Renal cortex interstitium (tissue), 11 donors: ENCODE data around the gene SELENOP. TPM values are rescaled to one million over a fixed set of nuclear protein-coding genes. Genes with fewer than 3 reads are reported as not detected.
"Not testable (repeated sequence)": the region's sequence is repeated elsewhere in the genome, so short reads cannot be mapped to it uniquely, and the experiment has no call there.

Source experiments
- DNase-seq, 11 donors: peaks; one replicate each; pipeline ENCODE4 v3.0.0-alpha.2; 2013; ENCODE audit warnings: low read depth in 9 of 11, low spot score in 4 of 11; ENCODE audit errors: extremely low read depth in 1 of 11
- polyA plus RNA-seq, 3 donors: library from polyadenylated mRNA; unstranded; fragments of 120-200 nt; gene quantifications; one replicate each; pipeline ENCODE4 v1.2.1, GENCODE V29; 2013; ENCODE audit not compliant: insufficient read length in 3 of 3

Gene SELENOP
- polyA plus RNA-seq, 3 donors, result 402 to 468 (median 466) TPM

DNA sequence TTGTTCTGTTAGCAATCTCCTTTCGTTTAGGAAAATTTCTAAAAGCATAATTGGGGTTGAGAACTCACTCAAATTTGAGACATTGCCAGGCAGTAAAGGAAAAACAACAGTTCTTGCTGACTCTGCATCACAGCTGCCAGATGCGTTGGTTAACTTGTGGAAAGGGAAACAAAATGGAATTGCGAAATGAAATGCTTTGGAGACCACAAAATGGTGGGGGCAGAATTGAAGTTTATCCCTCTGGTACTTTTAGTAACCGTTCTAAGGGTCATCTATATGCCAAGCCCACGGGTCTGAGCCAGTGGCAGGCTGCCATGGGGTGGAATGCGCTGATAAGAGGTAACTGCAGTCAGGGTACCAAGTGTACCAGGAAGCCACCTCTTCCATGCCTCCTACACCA is 28.6 kb upstream of the SELENOP start:
- DNase-seq, result peak in 2 of 11 donors; percentile 29 to 37

GRCh38 chr5:42839196-42839595 is 27.5 kb upstream of the SELENOP start:
- DNase-seq, result no peak

DNA sequence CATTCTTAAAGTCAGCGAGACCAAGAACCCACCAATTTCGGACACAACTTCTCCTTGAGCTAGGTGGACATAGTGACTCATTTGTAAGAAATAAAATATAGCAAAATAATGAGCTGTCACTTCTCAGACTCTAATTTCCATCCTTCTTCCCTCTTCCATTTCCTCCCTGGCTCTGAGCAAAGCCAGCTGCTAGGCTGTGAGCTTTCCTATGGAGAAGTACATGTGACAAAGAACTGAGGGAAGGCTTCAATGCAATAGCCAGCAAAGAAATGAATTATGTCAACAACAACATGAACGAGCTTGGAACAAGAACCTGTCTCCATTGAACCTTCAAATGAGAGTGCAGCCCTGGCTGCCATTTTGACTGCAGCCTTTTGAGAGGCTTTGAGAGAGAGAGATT is 25.9 kb upstream of the SELENOP start:
- DNase-seq, result no peak

- no peak for DNase-seq
Measured at GRCh38 chr5:42836070-42836769, 24.5 kb upstream of the SELENOP start.

GRCh38 chr5:42832060-42832459 is 20.4 kb upstream of the SELENOP start:
- DNase-seq, result no peak

DNA sequence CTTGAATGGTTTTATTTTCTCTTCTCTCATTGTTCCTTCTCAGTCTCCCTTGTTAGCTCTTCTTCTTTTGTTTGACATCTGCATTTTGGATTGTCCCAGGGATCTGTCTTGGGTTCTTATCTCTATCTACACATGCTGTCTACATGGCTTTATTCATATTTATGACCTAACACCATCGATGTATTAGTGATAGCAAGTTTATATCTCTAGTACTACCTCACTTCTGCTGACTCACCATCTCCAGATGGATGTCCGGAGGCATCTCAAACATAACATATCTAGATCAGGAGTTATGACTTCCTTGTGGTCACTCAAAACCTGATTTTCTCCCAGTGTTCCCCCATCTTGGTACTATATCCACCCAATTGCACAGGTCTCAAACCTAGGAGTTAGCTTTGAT is 19.2 kb upstream of the SELENOP start:
- DNase-seq, result no peak

DNA sequence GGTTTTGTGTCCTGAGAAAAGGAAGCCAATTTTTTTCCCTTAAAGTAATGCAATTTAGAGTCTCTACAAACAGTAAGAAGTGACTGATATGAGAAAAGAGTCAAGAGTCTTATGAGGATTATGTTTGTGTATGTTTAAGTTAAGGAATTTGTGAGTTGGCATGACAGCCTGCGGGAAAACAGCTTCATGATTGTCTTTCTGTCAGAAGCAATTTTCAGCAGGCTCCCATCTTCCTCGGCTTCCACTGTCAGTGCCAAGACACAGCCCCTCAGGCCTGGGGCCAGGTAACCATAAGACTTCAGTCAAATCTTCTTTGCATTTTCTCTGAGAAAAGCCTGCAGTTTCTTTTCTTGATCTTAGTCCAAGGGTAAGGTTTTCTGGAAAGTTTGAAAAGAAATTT is 17.0 kb upstream of the SELENOP start:
- no peak for DNase-seq

DNA sequence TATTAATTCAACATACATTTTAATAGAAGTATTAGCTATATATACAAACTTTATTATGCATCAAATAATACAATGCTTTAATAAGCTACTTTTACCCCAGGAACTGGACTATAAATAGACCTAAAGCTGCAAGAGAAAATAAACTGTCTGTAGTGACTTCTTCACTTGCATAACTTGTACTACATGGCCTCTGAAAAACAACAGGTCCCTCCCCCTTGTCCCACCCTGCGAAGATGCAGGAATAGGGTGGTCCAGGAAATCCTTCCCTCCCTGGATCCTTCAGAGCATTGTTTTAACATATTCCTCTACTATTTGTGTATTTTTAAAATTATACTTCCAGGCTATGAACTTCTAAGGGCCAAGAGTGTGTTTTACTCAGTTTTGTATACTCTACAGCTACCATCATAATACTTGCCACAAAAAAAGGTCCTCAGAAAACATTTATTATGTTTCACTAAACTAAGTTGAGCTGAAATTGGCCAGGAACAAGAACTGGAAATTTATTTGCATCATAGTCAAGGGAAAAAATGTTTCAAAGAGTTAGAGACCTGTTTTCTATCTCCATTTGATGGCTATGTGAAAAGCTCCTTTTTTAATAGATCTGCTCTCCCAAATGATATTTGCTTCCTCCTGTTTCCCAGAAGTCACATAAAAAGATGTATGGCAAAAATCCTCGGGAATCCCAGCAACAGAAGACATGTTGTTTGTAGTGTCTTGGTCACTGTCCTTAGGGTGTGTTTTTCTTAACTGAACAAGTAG is 15.2 kb upstream of the SELENOP start:
- no peak for DNase-seq

DNA sequence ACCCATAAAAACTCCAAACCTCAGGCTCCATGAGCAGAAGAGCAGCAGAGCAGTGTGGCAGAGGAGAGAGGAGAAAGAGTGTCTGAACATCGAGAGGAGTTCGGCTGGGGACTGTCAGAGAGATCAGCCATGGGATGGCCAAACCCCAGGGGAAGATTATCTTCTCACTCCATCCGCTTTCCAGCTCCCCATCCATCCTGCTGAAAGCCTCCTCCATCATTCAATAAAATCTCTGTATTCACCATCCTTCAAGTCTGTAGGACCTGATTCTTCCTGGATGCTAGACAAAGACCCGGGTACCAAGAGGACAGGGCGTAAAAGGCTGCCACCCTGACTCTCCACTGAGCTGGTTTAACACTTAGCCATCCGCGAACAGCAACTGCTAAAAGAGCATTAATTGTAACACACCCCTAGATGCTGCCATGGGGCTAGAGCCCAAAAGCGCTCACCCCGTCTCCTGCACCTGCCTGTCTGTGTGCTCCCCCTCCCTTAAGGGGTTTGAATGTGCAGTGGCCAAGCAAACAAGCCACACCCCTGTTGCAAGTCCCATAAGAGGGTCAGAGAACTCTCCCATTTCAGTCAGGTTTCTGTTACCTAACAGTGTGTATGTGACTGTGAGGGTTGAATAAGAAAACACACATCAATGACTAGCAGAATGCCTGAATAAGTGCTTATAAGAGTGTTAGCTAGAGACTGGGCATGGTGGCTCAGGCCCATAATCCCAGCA is 13.9 kb upstream of the SELENOP start:
- no peak for DNase-seq

GRCh38 chr5:42824347-42824976 is 12.8 kb upstream of the SELENOP start:
- no peak for DNase-seq

GRCh38 chr5:42822548-42822947 is 10.9 kb upstream of the SELENOP start:
- no peak for DNase-seq

DNA sequence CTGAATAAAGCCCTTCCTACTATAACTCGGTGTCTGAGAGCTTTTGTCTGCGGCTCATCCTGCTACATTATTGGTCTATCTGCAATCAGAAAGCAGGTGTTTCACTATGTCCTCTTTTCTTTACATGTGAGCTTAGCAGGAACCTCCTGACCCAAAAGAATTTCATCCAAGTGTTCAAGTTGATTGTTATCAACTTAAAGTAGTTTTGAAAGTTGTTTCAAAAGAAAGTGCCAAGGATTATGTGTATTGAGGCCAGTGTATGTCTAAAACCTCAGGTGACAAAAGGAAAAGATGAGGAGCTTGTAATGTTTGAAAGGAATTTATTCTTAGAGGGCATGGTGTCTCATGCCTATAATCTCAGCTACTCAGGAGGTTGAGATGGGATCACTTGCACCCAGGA is 8.1 kb upstream of the SELENOP start:
- no peak for DNase-seq

DNA sequence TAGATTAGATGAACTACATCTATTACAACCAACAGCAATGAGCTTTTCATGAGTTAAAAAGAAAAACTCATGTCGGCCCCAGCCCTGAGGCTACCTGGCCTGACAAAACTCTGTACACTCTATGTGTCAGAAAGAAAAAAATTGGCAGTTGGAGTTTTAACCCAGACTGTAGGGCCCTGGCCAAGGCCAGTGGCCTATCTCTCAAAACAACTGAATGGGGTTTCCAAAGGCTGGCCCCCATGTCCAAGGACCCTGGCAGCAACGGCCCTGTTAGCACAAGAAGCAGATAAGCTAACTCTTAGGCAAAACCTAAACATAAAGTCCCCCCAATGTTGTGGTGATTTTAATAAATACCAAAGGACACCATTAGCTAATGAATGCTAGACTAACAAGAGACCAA is 4.9 kb upstream of the SELENOP start:
- DNase-seq, result not testable (repeated sequence)

- peak in 2 of 11 donors; percentile 32 to 38 for DNase-seq
Measured at GRCh38 chr5:42813533-42813932, 1.8 kb upstream of the SELENOP start.

- DNase-seq, result no peak
Measured at GRCh38 chr5:42812620-42813019, 928 bp upstream of the SELENOP start.

DNA sequence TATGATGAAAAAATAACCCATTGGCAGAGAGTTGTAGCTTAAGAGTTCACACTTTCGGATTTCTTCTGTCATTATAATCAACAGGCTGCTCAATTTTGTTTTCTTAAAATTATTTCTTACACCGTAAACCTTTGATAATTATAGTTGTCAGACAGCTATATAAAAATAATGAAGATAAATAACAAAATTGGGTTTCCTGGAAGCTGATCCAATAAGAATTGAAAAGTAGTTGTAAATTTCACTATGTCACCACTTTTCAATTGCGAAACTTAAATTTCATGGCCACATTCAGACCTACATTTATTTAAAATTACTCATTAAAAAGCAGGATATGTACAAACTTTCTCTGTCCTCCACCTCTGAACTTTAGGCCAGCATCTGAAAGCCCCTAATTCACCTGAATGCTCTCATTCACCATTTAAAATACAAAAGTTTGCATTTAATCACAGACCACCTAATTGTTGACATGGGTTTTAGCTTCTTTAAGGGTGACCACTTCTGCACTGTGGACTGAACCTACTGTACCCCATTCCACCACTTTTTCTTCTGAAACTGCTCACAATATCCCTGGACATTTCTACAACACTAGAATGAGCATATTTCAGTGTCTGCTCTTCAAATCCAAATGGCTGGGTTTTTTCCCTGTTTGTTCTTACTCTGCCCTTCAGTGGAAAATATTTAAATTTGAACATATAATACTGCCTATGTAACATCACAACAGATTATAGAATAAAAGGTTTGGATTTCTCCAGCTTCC is 680 bp downstream of the SELENOP start:
- DNase-seq, result peak in 1 of 11 donors; percentile 7

DNA sequence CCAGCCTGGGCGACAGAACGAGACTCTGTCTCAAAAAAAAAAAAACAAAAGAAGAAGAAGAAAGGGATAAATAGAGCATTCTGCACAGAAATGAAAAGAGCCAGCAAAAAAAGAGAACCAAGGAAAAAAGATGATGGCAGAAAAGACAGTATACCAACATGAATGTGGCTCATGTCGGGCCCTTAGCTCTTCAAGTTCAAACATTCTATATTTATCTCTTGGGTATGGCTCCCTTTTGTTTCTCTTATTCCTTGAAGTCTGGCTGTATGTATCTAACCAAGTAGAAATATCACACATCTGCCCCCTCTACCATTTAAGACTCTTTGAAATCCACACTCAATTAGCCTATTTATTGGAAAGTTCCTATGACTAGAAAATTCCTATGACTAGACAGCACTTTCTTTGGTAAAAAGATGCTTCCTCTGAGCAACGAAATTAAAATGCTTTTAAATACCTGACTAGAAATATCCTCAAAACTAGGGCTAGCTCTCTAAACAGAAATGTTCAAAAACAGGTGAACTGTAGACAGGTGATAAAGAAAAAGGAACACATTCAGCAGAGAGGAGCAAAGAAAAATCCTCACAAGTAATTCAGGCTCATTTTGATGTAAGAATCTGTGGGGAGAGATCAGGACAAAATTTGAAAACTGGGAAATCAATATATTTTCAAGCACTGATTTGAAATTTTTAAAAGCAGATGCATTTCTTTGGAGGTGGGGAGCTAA is 2.6 kb downstream of the SELENOP start:
- DNase-seq, result no peak

DNA sequence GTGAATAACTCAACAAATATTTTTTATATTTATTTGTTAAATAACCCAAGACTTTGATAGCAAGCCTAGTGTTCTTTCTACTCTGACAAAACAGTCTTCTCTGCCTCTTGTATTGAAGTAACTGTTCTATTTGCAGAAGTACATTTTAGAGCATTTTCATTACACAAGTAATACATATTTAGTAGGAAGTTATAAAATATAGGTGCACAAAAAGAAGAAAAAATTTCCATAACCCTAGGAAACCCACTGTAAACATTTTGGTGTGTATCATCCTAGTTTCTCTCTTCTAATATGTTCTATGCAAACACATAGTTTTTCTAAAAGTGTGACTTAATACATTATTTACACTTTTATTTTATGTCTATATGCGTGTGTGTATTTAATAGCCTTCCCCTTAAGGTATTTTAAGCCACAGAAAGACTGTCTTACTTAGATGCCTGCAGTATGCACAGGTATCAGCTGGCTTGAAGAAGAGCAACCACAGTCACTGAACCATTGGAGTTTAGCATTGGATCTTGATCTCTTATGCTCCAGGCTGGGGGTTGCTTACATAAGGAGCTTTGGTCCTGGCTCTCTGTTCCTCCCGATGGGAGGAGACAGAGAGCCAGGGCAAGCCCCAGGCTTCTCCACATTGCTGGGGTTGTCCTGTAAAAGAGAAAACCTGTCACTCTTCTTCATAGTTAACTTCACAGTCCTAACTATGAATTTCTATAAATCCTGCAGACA is 3.8 kb downstream of the SELENOP start:
- no peak for DNase-seq
